Measurements from ENCODE around the gene ZFPM1.

Gene ZFPM1

GRCh38 chr16:88543230-88543813, 90.2 kb downstream of the ZFPM1 start:
- DNase-seq = no peak

GRCh38 chr16:88545781-88546180, 92.7 kb downstream of the ZFPM1 start:
- no peak for DNase-seq

- DNase-seq = no peak
Observed at GRCh38 chr16:88548131-88548874, 95.2 kb downstream of the ZFPM1 start.

DNA sequence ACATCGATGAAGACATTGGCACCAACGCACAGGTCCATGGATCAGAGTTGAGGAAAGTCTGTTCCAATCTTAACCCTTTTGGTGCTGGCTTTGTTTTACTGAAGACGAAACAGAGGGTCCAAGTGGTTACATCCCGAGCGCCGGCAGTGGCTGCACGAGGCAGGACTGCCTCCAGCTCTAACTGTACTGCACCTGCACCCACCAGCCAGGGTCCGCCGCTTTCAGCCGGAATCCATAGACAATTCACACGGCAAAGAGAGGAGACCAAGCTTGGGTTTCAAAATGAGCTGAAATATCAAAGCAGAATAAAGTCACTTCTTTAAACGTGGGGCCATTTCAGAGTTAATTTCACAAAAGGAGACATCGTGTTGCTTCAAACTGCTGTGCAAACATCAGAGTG, 95.9 kb downstream of the ZFPM1 start:
- DNase-seq = no peak

DNA sequence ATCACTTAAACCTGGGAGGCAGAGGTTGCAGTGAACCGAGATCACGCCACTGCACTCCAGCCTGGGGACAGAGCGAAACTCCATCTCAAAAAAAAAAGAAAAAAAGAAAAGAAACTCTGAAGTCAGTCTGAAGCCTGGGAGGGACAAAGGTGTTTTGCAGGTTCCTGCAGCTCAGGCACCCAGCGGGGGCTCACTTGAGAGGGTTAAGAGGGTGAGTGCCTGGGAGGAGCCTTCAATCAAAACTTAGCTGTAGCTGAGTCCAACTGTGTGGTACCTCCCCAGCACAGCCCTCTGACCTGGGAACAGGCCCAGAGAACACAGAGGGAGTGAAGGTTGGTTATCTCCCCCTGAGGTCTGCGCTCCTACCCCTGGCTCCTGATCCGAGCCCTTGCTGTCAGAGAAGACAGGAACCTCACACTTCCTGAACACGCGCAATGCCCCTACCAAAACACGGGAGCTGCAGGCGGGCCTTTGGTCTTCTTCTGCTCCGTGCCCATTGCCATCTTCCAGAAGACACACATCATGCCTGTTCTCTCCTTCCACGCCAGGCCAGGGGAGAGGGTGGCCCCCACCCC, 96.7 kb downstream of the ZFPM1 start:
- DNase-seq = no peak

DNA sequence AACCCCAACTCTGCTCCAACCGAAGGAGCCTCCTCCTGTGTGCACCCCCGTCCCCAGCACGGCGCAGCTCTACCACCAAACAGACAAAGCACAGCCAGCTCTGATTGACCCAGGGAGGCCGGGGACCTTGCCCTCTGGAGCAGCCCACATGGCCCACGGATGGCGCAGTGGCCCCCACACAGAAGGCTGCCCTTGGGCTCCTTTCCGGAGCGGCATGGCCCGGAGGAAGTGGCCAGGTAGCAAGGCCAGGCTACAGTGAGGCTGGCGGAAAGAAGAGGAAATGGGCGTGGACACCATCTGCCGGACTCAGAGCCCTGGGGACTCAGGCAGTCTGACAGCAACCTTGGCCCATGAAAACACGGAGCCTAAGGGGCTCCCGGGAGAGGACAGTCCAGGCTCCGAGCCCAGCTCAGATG, 97.2 kb downstream of the ZFPM1 start:
- no peak for DNase-seq

DNA sequence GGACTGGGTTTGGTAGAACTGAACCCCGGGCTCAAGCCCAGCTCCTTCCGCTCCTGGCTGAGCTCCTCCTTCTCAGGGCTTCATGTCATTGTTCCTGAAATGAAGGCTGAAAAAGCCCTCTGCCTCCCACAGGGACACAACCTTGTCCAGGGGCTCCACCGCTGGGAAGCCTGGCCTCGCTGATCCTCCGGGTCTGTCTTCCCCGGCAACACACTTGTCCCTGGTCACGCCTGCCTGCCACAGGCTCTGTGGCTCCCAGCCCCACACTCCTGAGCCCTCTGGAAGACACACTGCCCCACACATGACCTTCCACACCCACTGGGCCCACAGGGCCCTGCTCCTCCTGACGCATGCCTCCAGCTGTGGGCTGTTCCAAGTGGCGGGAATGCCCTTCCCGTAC, 99.1 kb downstream of the ZFPM1 start:
- no peak for DNase-seq

- no peak for DNase-seq
Observed at GRCh38 chr16:88552815-88553214, 99.7 kb downstream of the ZFPM1 start.

DNA sequence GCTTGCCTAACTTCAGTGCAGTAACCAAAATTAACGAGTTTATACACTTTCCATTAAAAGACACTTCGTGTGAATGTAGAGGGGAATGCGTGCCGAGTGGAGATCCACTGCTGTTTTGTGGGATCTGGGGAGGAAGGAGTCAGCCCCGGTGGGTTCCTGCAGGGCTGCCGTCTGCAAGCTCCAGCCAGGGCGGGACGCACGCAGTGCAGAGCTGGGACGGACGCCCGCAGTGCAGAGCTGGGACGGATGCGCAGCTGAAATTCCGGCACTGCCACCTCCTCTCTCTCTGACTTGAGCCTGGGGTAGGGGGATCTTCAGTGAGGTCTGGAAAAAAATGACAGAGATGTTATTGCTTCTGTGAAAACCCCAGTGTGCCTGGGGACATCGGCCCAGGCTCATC, 100.7 kb downstream of the ZFPM1 start:
- no peak for DNase-seq

DNA sequence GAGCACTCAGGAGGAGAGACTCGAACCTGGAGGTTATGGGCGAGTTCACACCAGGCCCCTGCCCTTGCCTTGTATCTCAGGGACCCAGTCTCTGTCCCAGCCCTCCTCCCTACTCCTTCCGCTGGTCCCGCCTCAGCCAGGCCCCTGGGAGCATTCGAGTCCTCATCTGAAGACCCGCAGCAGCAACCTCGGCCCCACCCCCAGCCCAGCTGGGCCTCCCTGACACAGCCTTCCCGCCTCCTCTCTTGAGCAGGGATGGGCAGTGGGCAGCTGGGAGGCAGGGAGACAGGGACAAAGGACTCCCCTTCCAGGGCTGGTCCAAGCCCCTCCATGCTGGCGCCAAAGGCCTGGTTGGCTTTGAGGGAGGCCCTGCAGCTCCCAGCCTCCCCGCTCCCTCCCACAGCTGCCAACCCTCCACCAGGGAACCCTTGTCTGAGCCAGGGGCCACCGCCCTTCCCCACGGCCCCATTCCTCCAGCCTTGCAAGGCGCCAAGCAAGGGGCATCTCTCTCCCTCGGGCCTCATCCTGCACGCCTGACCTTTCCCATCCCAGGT, 101.7 kb downstream of the ZFPM1 start:
- DNase-seq = no peak

DNA sequence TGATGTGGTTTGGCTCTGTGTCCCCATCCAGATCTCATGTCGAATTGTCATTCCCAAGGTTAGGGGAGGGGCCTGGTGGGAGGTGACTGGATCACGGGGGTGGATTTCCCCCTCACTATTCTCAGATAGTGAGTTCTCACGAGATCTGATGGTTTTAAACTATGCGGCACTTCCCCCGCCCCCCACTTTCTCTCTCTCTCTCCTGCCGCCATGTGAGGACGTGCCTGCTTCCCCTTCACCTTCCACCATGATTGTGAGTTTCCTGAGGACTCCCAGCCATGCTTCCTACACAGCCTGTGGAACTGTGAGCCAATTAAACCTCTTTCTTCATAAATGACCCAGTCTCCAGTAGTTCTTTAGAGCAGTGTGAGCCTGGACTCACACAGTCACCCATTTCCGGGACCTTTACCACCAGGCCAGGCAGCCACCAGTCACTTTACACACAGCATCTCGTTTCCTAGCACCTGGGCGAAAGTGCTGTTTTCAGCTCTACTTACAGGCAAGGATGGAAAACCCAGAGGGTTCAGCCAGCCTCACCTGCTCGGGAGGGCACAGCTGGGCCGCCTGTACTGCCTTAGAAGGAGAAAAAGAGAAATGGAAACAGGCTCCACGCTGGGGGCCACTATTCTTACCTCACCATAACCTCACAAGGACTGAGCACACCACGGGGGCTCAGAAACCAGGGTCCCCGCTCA, 103.4 kb downstream of the ZFPM1 start:
- no peak for DNase-seq

GRCh38 chr16:88558457-88559442, 105.7 kb downstream of the ZFPM1 start:
- peak; percentile 61 for DNase-seq

DNA sequence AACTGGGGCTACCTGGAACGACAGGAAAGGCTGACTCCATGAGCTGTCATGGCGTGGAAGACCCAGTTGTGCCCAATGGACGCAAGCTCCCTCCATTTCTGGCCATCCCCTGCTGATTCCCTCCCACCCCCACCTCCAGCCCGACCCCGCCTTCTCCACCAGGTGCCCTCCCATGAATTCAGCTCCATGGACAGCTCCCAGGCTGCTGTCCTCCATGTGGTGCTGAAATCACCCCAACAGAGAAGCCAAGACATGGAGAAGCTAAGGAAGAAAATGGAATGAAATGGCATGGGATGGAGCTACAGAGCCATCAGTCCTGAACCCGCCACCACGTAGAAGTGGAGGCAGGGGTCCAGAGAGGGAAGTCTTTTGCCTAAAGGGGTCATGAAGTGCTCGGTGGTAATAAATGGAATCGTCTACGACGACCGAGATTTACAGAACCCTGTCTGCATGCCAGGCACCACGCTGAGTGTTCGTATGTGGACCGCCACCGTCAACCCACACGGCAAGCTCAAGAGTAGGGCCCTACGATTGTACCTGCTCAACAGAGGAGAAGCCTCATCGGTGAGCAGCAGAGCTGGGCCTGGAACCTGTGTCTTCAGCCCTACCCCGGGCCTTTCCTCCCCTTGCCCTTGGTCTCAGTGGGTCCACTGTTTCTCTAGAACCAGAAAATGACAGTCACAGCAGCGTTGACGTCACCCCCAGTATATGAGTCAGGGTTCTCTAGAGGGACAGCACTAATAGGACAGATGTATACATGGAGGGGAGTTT, 107.8 kb downstream of the ZFPM1 start:
- peak; percentile 41 for DNase-seq

- peak; percentile 49 for DNase-seq
Observed at GRCh38 chr16:88561485-88562359, 108.6 kb downstream of the ZFPM1 start.

DNA sequence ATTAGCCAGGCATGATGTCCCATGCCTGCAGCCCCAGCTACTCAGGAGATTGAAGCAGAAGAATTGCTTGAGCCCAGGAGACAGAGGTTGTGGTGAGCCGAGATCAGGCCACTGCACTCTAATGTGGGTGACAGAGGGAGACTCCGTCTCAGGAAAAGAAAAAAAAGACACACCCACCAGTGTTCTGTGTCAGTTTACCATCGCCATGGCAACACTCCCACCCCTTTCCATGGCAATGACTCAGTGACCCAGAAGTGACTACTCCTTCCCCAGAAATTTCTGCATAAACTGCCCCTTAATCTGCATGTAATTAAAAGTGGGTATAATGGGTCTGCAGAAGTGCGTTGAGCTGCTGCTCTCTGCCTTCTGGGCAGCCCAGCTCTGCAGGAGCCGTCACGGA, 113.1 kb downstream of the ZFPM1 start:
- DNase-seq = peak; percentile 55

GRCh38 chr16:88568710-88569613, 115.9 kb downstream of the ZFPM1 start:
- DNase-seq = no peak

GRCh38 chr16:88569614-88569984, 116.5 kb downstream of the ZFPM1 start:
- no peak for DNase-seq

DNA sequence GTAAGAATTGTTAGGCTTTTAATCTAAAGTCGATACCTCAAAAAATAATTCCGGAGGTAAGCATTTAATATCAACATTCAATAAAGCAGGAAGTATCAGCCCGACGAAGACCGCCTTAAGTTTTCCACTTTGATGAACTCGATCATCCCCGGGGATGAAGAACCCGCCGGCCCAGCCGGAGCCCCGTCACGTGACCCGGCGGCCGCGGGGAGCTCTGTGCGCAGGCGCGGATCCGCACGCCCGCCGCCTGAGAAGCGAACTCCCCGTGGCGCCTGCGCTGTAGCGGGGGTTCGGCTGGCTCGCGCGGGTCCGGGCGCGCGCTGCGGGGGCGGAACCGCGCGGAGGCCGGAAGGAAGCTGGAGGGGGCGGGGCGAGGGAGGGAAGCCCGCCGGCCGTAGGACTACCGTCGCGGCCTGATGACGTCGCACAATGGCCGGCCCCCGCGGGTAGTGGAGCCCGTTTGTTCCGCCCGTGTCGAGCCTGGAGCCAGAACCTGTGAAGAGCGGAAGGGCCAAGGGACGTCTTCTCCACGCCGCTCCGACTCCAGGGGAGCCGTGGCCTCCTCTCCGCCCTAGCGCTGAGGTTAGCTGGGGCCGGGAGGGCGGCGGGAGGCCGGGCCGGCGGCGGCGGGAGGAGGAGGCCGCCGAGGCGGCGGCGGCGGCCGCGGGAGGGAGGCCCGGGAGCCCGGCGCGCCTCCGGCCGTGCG, 117.1 kb downstream of the ZFPM1 start, which contains the start of gene ZC3H18:
Gene ZC3H18 (plus strand): TSS at position 419 of the 706 bp plus-strand sequence. CDS start 6,721 bp downstream, outside the sequence.
- peak; percentile 95 for DNase-seq
